Keratinocyte (primary cell): Measurements from ENCODE around the gene SYNDIG1. TPM values are rescaled to one million over a fixed set of nuclear protein-coding genes. Genes with fewer than 3 reads are reported as not detected.

Experiments used
- DNase-seq: peaks from one replicate; pipeline ENCODE4 v3.0.0-alpha.2; 2011; ENCODE audit warnings: low read depth, missing footprints, low spot score
- FAIRE-seq: peaks from 2 replicates; lab custom pipeline; 2011; peaks lifted over from hg19 to GRCh38; lab: Jason Lieb, UNC
- H2AFZ ChIP-seq: 2 replicates; pipeline ENCODE4 v1.6.0; 2012; ENCODE audit warnings: low read length, control low read depth, inconsistent platforms; ENCODE audit not compliant: control insufficient read depth
- H3K27ac ChIP-seq: 2 replicates; pipeline ENCODE4 v1.5.1; 2011; ENCODE audit warnings: low read length; ENCODE audit not compliant: control insufficient read depth, insufficient read depth
- H3K27me3 ChIP-seq: 3 replicates; pipeline ENCODE4 v1.6.0; 2011; ENCODE audit warnings: low read length; ENCODE audit not compliant: control insufficient read depth, insufficient read depth; ENCODE audit errors: extremely low read depth
- H3K36me3 ChIP-seq, 2 experiments: 2 replicates in 1 of 2; 3 replicates in 1 of 2; pipeline ENCODE4 v1.5.1; 2011; ENCODE audit warnings: low read length in 2 of 2, mild to moderate bottlenecking in 1 of 2; ENCODE audit not compliant: control insufficient read depth in 2 of 2, insufficient read depth in 2 of 2; ENCODE audit errors: extremely low read depth in 1 of 2
- H3K4me1 ChIP-seq: 3 replicates; pipeline ENCODE4 v1.5.1; 2011; ENCODE audit warnings: low read length; ENCODE audit not compliant: control insufficient read depth, insufficient read depth; ENCODE audit errors: extremely low read depth
- H3K4me2 ChIP-seq: 3 replicates; pipeline ENCODE4 v1.6.0; 2011; ENCODE audit warnings: low read depth, low read length; ENCODE audit not compliant: control insufficient read depth, insufficient read depth; ENCODE audit errors: extremely low read depth
- H3K4me3 ChIP-seq, 3 experiments: fragments of 200-600 bp in 1 of 3; sonication (generic) in 1 of 3; 2 replicates in 2 of 3; 3 replicates in 1 of 3; pipeline ENCODE4 v1.5.1; 2011 to 2016; ENCODE audit warnings: low read length in 3 of 3, mild to moderate bottlenecking in 3 of 3, control low read depth in 2 of 3, inconsistent platforms in 1 of 3, low read depth in 1 of 3, mixed read lengths in 1 of 3, mixed run types in 1 of 3, moderate library complexity in 1 of 3; ENCODE audit not compliant: control insufficient read depth in 2 of 3, insufficient read depth in 2 of 3; ENCODE audit errors: extremely low read depth in 1 of 3
- H3K79me2 ChIP-seq: 2 replicates; pipeline ENCODE4 v1.6.0; 2012; ENCODE audit warnings: low read length; ENCODE audit not compliant: control insufficient read depth, insufficient read depth
- H3K9ac ChIP-seq: 3 replicates; pipeline ENCODE4 v1.6.0; 2011; ENCODE audit warnings: low read length; ENCODE audit not compliant: control insufficient read depth, insufficient read depth; ENCODE audit errors: extremely low read depth
- H3K9me1 ChIP-seq: 3 replicates; pipeline ENCODE4 v1.6.0; 2011; ENCODE audit warnings: low read length; ENCODE audit not compliant: control insufficient read depth, insufficient read depth; ENCODE audit errors: extremely low read depth
- H3K9me3 ChIP-seq: 2 replicates; pipeline ENCODE4 v1.5.1; 2012; ENCODE audit warnings: low read depth, low read length; ENCODE audit not compliant: control insufficient read depth
- H4K20me1 ChIP-seq: 3 replicates; pipeline ENCODE4 v1.6.0; 2011; ENCODE audit warnings: low read length; ENCODE audit not compliant: control insufficient read depth, insufficient read depth; ENCODE audit errors: extremely low read depth
- CTCF ChIP-seq, 3 experiments: IDR thresholded peaks in 1 of 3; conservative IDR thresholded peaks in 1 of 3; optimal IDR thresholded peaks in 1 of 3; 2 replicates in 2 of 3; 3 replicates in 1 of 3; pipeline versions ENCODE3 to v1.5.1; 2011; ENCODE audit warnings: low read length in 3 of 3, mild to moderate bottlenecking in 3 of 3, moderate library complexity in 2 of 3, control low read depth in 1 of 3, inconsistent platforms in 1 of 3; ENCODE audit not compliant: insufficient read depth in 2 of 3; ENCODE audit errors: extremely low read depth in 1 of 3
- EZH2 ChIP-seq: IDR thresholded peaks from one replicate; pipeline ENCODE4 v1.6.1; 2012; ENCODE audit warnings: inconsistent platforms, mild to moderate bottlenecking, low read length, moderate library complexity
- dilution Hi-C: fragments of 300-500 bp; cut with MboI; formaldehyde crosslinking; loops from one replicate; pipeline ENCODE4 v1.7.0; 2020; ENCODE audit warnings: low sequenced_read_pairs; ENCODE audit not compliant: extremely low pct_ligation_motif_present
- polyA plus RNA-seq, 5 experiments: library from polyadenylated mRNA; depleted of rRNA in 3 of 5; stranded (reverse) in 3 of 5; stranded (forward) in 1 of 5; unstranded in 1 of 5; fragments of >200 nt; gene quantifications; 1 replicate in 1 of 5; 2 replicates in 3 of 5; 3 replicates in 1 of 5; pipeline versions ENCODE4 v1.2.1 to v1.2.3, GENCODE V29; 2011 to 2012; ENCODE audit warnings: missing spikeins in 2 of 5, low read depth in 1 of 5, low replicate concordance in 1 of 5

Gene SYNDIG1
- polyA plus RNA-seq, 1 donor (not counting 4 experiments of a cell fraction or from before 2014, with no cell fraction given) = 0.38 TPM

- H3K27ac ChIP-seq = no peak overlapping the region
- dilution Hi-C loops = no loop called here
- FAIRE-seq = no peak
Measured at GRCh38 chr20:24607402-24607801, 138.0 kb downstream of the SYNDIG1 start.

GRCh38 chr20:24608926-24609667, 139.7 kb downstream of the SYNDIG1 start:
- H3K9me3 ChIP-seq = no peaks in the 10 kb centered on the region
- no peak overlapping the region for H3K9ac ChIP-seq
- no peak overlapping the region for H3K4me3 ChIP-seq
- no peak for DNase-seq
- no peaks in the 10 kb centered on the region for H3K9me1 ChIP-seq
- H3K4me1 ChIP-seq = peaks cover 2% of the 10 kb centered on the region
- no peak for FAIRE-seq
- dilution Hi-C loops = no loop called here
- TF ChIP-seq CTCF (optimal IDR thresholded peaks at IDR 0.05 in 1 of 3, IDR thresholded peaks at IDR 0.05 in 1 of 3, conservative IDR thresholded peaks at IDR 0.05 in 1 of 3; ENCODE audit: extremely low read depth in 1 of 3, insufficient read depth in 2 of 3, low read length in 3 of 3) (no peak), EZH2 (no peak)
- no peak overlapping the region for H3K4me2 ChIP-seq
- no peaks in the 10 kb centered on the region for H3K27me3 ChIP-seq
- no peak overlapping the region for H2AFZ ChIP-seq
- no peaks in the 10 kb centered on the region for H4K20me1 ChIP-seq
- H3K79me2 ChIP-seq = no peaks in the 10 kb centered on the region
- H3K36me3 ChIP-seq = no peaks in the 10 kb centered on the region
- H3K27ac ChIP-seq = no peak overlapping the region

More at GRCh38 chr20:24607402-24607801, 138.0 kb downstream of the SYNDIG1 start:
- DNase-seq = no peak
- TF ChIP-seq EZH2 (no peak), CTCF (optimal IDR thresholded peaks at IDR 0.05 in 1 of 3, IDR thresholded peaks at IDR 0.05 in 1 of 3, conservative IDR thresholded peaks at IDR 0.05 in 1 of 3; ENCODE audit: extremely low read depth in 1 of 3, insufficient read depth in 2 of 3, low read length in 3 of 3) (no peak)
- H4K20me1 ChIP-seq = no peaks in the 10 kb centered on the region
- no peaks in the 10 kb centered on the region for H3K36me3 ChIP-seq
- H3K9ac ChIP-seq = no peak overlapping the region
- H3K4me3 ChIP-seq = no peak overlapping the region
- no peak overlapping the region for H2AFZ ChIP-seq
- H3K4me1 ChIP-seq = peaks cover 2% of the 10 kb centered on the region
- H3K27me3 ChIP-seq = no peaks in the 10 kb centered on the region
- H3K4me2 ChIP-seq = no peak overlapping the region
- H3K9me3 ChIP-seq = no peaks in the 10 kb centered on the region
- no peaks in the 10 kb centered on the region for H3K79me2 ChIP-seq
- no peaks in the 10 kb centered on the region for H3K9me1 ChIP-seq
